ENCODE data around the gene FOXJ1. TPM values are rescaled to one million over a fixed set of nuclear protein-coding genes. Genes with fewer than 3 reads are reported as not detected.

Gene FOXJ1
- total RNA-seq, 1 donor from 2014 or later, result 19.0 TPM

- Mint-ChIP-seq H3K4me1 (ENCODE audit: low read depth) (peaks cover 2% of the 10 kb centered on the region), H3K9me3 (ENCODE audit: low read depth) (no peaks in the 10 kb centered on the region), H3K4me3 (ENCODE audit: low read depth) (no peak overlapping the region), H3K27me3 (no peaks in the 10 kb centered on the region), H3K27ac (no peak overlapping the region), H3K36me3 (ENCODE audit: insufficient read depth) (peaks cover 5% of the 10 kb centered on the region)
- no peak for TF ChIP-seq CTCF (IDR thresholded peaks at IDR 0.05; ENCODE audit: unreplicated experiment)
- no peak for DNase-seq (ENCODE audit: low spot score, unreplicated experiment)
Measured at GRCh38 chr17:76151896-76152454, 10.9 kb upstream of the FOXJ1 start.

GRCh38 chr17:76150712-76151622 is 9.9 kb upstream of the FOXJ1 start:
- H3K27ac Mint-ChIP-seq, result no peak overlapping the region
- H3K36me3 Mint-ChIP-seq (ENCODE audit: insufficient read depth), result peaks cover 4% of the 10 kb centered on the region
- H3K4me3 Mint-ChIP-seq (ENCODE audit: low read depth), result no peak overlapping the region
- no peak for TF ChIP-seq CTCF (IDR thresholded peaks at IDR 0.05; ENCODE audit: unreplicated experiment)
- H3K27me3 Mint-ChIP-seq, result no peaks in the 10 kb centered on the region
- no peak for DNase-seq (ENCODE audit: low spot score, unreplicated experiment)
- H3K4me1 Mint-ChIP-seq (ENCODE audit: low read depth), result peaks cover 2% of the 10 kb centered on the region
- H3K9me3 Mint-ChIP-seq (ENCODE audit: low read depth), result no peaks in the 10 kb centered on the region

- DNase-seq (ENCODE audit: low spot score, unreplicated experiment), result no peak
- Mint-ChIP-seq H3K9me3 (ENCODE audit: low read depth) (no peaks in the 10 kb centered on the region), H3K4me3 (ENCODE audit: low read depth) (no peak overlapping the region), H3K27ac (peak overlapping the region; percentile 45), H3K36me3 (ENCODE audit: insufficient read depth) (peaks cover 6% of the 10 kb centered on the region), H3K4me1 (ENCODE audit: low read depth) (peaks cover 2% of the 10 kb centered on the region), H3K27me3 (no peaks in the 10 kb centered on the region)
- no peak for TF ChIP-seq CTCF (IDR thresholded peaks at IDR 0.05; ENCODE audit: unreplicated experiment)
Measured at GRCh38 chr17:76149214-76149613, 8.2 kb upstream of the FOXJ1 start.

GRCh38 chr17:76148015-76148326 is 6.9 kb upstream of the FOXJ1 start:
- no peaks in the 10 kb centered on the region for H3K9me3 Mint-ChIP-seq (ENCODE audit: low read depth)
- no peak overlapping the region for H3K4me3 Mint-ChIP-seq (ENCODE audit: low read depth)
- TF ChIP-seq CTCF (IDR thresholded peaks at IDR 0.05; ENCODE audit: unreplicated experiment), result no peak
- no peak overlapping the region for H3K27ac Mint-ChIP-seq
- no peaks in the 10 kb centered on the region for H3K27me3 Mint-ChIP-seq
- DNase-seq (ENCODE audit: low spot score, unreplicated experiment), result no peak
- peaks cover 4% of the 10 kb centered on the region for H3K4me1 Mint-ChIP-seq (ENCODE audit: low read depth)
- H3K36me3 Mint-ChIP-seq (ENCODE audit: insufficient read depth), result peaks cover 6% of the 10 kb centered on the region

- peaks cover 4% of the 10 kb centered on the region for H3K27me3 Mint-ChIP-seq
- DNase-seq (ENCODE audit: low spot score, unreplicated experiment), result no peak
- H3K4me1 Mint-ChIP-seq (ENCODE audit: low read depth), result peaks cover 6% of the 10 kb centered on the region
- H3K36me3 Mint-ChIP-seq (ENCODE audit: insufficient read depth), result peaks cover 5% of the 10 kb centered on the region
- TF ChIP-seq CTCF (IDR thresholded peaks at IDR 0.05; ENCODE audit: unreplicated experiment), result peak; percentile 65
- H3K9me3 Mint-ChIP-seq (ENCODE audit: low read depth), result no peaks in the 10 kb centered on the region
- no peak overlapping the region for H3K4me3 Mint-ChIP-seq (ENCODE audit: low read depth)
- H3K27ac Mint-ChIP-seq, result no peak overlapping the region
Measured at GRCh38 chr17:76147211-76148014, 6.4 kb upstream of the FOXJ1 start.

Measured in progenitor cell of endocrine pancreas (in vitro differentiated cells).